Smooth muscle cell (in vitro differentiated cells): ENCODE results near the gene NISCH. TPM values are rescaled to one million over a fixed set of nuclear protein-coding genes. Genes with fewer than 3 reads are reported as not detected.

Source experiments
- DNase-seq: peaks from one replicate; lab custom pipeline; 2025; ENCODE audit not compliant: unreplicated experiment; lab: John Stamatoyannopoulos, UW
- H2AFZ ChIP-seq: fragments of 200-600 bp; sonication (generic); 2 replicates; pipeline ENCODE4 v1.6.0; 2016; ENCODE audit warnings: antibody characterized with exemption, low read depth, mild to moderate bottlenecking
- H3F3A ChIP-seq: fragments of 200-600 bp; sonication (generic); 2 replicates; pipeline ENCODE4 v1.6.0; 2017; ENCODE audit warnings: antibody characterized with exemption, low read depth
- H3K27ac ChIP-seq: fragments of 200-600 bp; sonication (generic); 2 replicates; pipeline ENCODE4 v1.5.1; 2016; ENCODE audit warnings: low read depth, mild to moderate bottlenecking
- H3K27me3 ChIP-seq: fragments of 200-600 bp; sonication (generic); 2 replicates; pipeline ENCODE4 v1.6.1; 2016; ENCODE audit warnings: low read depth, mild to moderate bottlenecking
- H3K36me3 ChIP-seq: fragments of 200-600 bp; sonication (generic); 2 replicates; pipeline ENCODE4 v1.5.1; 2016; ENCODE audit warnings: low read depth
- H3K4me1 ChIP-seq: fragments of 200-600 bp; sonication (generic); 2 replicates; pipeline ENCODE4 v1.5.1; 2016; ENCODE audit warnings: low read depth
- H3K4me2 ChIP-seq: fragments of 200-600 bp; sonication (generic); 2 replicates; pipeline ENCODE4 v1.6.0; 2016; ENCODE audit warnings: mild to moderate bottlenecking
- H3K4me3 ChIP-seq: fragments of 200-600 bp; sonication (generic); 2 replicates; pipeline ENCODE4 v1.5.1; 2016; ENCODE audit warnings: mild to moderate bottlenecking
- H3K79me2 ChIP-seq: fragments of 200-600 bp; sonication (generic); 2 replicates; pipeline ENCODE4 v1.6.0; 2016; ENCODE audit warnings: low read depth, mild to moderate bottlenecking
- H3K9ac ChIP-seq: fragments of 200-600 bp; sonication (generic); 2 replicates; pipeline ENCODE4 v1.6.0; 2016; ENCODE audit warnings: low read depth
- H3K9me3 ChIP-seq: fragments of 200-600 bp; sonication (generic); replicated peaks from 2 replicates; pipeline ENCODE4 v1.5.1; 2016; ENCODE audit warnings: low read depth
- H4K20me1 ChIP-seq: fragments of 200-600 bp; sonication (generic); 2 replicates; pipeline ENCODE4 v1.6.0; 2016; ENCODE audit warnings: low read depth
- WGBS: methylation state at CpG from one replicate; pipeline ENCODE4 v1.1.7; 2016; ENCODE audit warnings: low lambda C conversion rate; 5-methylcytosine and 5-hydroxymethylcytosine counted together
- polyA plus RNA-seq: library from polyadenylated mRNA; unstranded; fragments of >200 nt; fragmentation: Nextera tagmentation; extraction: Ambion mirVana; gene quantifications from 2 replicates; pipeline ENCODE4 v1.2.1, GENCODE V29; 2016
- total RNA-seq: library from RNA; depleted of rRNA; stranded (reverse); fragments of >200 nt; gene quantifications from 2 replicates; pipeline ENCODE4 v1.2.3, GENCODE V29; 2014
- TF ChIP-seq, protein P1 (sequence below): fragments of 200-600 bp; sonication (generic); IDR thresholded peaks from 2 replicates; pipeline ENCODE4 v1.5.1; 2017; ENCODE audit warnings: borderline replicate concordance, mild to moderate bottlenecking, antibody characterized with exemption; ENCODE audit not compliant: insufficient read depth, poor library complexity, severe bottlenecking

Gene NISCH
- total and polyA plus RNA-seq, 2 experiments from 2014 or later, result 47.3 to 55.2 TPM

GRCh38 chr3:52520141-52520667 is 64.8 kb downstream of the NISCH start:
- H3K27ac ChIP-seq, result no peak overlapping the region
- H2AFZ ChIP-seq, result no peak overlapping the region
- WGBS, result 89% methylated on average over 13 of the region's 14 CpGs
- no peak overlapping the region for H3K4me2 ChIP-seq
- no peak for DNase-seq
- TF ChIP-seq, protein P1, sequence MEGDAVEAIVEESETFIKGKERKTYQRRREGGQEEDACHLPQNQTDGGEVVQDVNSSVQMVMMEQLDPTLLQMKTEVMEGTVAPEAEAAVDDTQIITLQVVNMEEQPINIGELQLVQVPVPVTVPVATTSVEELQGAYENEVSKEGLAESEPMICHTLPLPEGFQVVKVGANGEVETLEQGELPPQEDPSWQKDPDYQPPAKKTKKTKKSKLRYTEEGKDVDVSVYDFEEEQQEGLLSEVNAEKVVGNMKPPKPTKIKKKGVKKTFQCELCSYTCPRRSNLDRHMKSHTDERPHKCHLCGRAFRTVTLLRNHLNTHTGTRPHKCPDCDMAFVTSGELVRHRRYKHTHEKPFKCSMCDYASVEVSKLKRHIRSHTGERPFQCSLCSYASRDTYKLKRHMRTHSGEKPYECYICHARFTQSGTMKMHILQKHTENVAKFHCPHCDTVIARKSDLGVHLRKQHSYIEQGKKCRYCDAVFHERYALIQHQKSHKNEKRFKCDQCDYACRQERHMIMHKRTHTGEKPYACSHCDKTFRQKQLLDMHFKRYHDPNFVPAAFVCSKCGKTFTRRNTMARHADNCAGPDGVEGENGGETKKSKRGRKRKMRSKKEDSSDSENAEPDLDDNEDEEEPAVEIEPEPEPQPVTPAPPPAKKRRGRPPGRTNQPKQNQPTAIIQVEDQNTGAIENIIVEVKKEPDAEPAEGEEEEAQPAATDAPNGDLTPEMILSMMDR, result no peak
- H3K9me3 ChIP-seq, result no peaks in the 10 kb centered on the region
- H3K4me3 ChIP-seq, result no peak overlapping the region
- H3K9ac ChIP-seq, result no peak overlapping the region
- H3K36me3 ChIP-seq, result no peaks in the 10 kb centered on the region
- peaks cover 9% of the 10 kb centered on the region for H4K20me1 ChIP-seq
- no peaks in the 10 kb centered on the region for H3F3A ChIP-seq
- no peaks in the 10 kb centered on the region for H3K4me1 ChIP-seq
- H3K79me2 ChIP-seq, result no peaks in the 10 kb centered on the region
- no peaks in the 10 kb centered on the region for H3K27me3 ChIP-seq

DNA sequence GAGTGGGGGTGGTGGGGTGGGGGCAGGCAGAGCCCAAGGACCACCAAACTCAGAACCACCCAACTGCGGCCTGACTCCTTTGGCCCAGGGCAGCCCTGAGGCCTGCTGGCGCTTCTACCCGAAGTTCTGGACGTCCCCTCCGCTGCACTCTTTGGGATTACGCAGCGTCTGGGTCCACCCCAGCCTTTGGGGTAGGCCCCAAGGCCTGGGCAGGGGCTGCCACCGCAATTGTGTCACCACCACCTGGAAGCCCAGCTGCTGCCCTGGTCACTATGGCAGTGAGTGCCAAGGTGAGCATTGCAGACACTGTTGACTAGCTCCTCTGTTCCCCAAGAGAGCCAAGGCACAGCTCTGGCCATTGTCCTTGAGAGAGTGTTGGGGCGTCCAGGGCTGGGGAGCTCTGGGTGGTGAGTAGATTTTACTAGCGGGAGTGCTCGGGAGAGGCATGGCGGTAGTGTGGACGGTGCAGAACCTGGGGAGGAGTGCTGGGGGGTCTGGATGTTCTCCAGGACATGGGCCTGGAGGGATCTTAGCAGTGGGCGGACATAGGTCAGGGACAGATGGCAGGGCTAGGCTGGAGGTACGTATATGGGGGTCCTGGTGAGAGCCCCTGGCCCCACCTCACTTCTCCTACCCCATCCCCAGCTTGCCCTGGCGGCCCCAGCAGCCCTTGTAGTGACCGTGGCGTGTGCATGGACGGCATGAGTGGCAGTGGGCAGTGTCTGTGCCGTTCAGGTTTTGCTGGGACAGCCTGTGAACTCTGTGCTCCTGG is 65.5 kb downstream of the NISCH start:
- Histone ChIP-seq H3K4me2 (no peak overlapping the region), H3K9ac (no peak overlapping the region), H3K27ac (no peak overlapping the region), H4K20me1 (peaks cover 14% of the 10 kb centered on the region), H3K4me3 (no peak overlapping the region), H3K4me1 (no peaks in the 10 kb centered on the region), H3K36me3 (no peaks in the 10 kb centered on the region), H3K27me3 (no peaks in the 10 kb centered on the region), H2AFZ (no peak overlapping the region), H3K79me2 (no peaks in the 10 kb centered on the region), H3F3A (no peaks in the 10 kb centered on the region), H3K9me3 (no peaks in the 10 kb centered on the region)
- 94% methylated on average over 20 of the region's 20 CpGs for WGBS
- DNase-seq, result no peak
- TF ChIP-seq, protein P1, result no peak

DNA sequence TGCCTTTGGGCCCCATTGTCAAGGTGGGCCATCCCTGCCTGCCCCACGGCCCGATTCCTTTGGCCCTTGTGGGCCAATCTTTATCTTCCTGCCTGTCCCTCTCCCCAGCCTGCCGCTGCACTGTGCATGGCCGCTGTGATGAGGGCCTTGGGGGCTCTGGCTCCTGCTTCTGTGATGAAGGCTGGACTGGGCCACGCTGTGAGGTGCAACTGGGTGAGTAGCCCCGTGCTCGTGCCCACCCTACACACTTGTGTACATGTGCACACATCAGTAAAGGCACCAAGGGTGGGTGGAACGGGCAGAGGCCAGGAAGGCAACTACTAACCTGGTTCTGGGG is 66.1 kb downstream of the NISCH start:
- H3K4me3 ChIP-seq, result no peak overlapping the region
- H3K4me1 ChIP-seq, result no peaks in the 10 kb centered on the region
- no peaks in the 10 kb centered on the region for H3K79me2 ChIP-seq
- H2AFZ ChIP-seq, result no peak overlapping the region
- no peaks in the 10 kb centered on the region for H3K36me3 ChIP-seq
- H3K4me2 ChIP-seq, result no peak overlapping the region
- H3K9ac ChIP-seq, result no peak overlapping the region
- H3K9me3 ChIP-seq, result no peaks in the 10 kb centered on the region
- no peak overlapping the region for H3K27ac ChIP-seq
- DNase-seq, result no peak
- TF ChIP-seq, protein P1, result no peak
- peaks cover 18% of the 10 kb centered on the region for H4K20me1 ChIP-seq
- WGBS, result 89% methylated on average over 8 of the region's 8 CpGs
- H3F3A ChIP-seq, result no peaks in the 10 kb centered on the region
- no peaks in the 10 kb centered on the region for H3K27me3 ChIP-seq
